Uterus (tissue), 4 donors: Measurements from ENCODE around the gene CXorf49. TPM values are rescaled to one million over a fixed set of nuclear protein-coding genes. Genes with fewer than 3 reads are reported as not detected.

Source experiments
- DNase-seq, 2 donors: peaks; one replicate each; pipeline ENCODE4 v3.0.0-alpha.2; 2019 to 2020
- H3K27ac ChIP-seq, 2 donors: fragments of 200-600 bp; sonication (generic); 1 replicate in 1 of 2; 2 replicates in 1 of 2; pipeline ENCODE4 v1.5.1; 2016 to 2018
- H3K27me3 ChIP-seq, 2 donors: fragments of 200-600 bp; sonication (generic); one replicate each; pipeline ENCODE4 v1.5.1; 2018 to 2019; ENCODE audit warnings: control low read depth in 1 of 2
- H3K36me3 ChIP-seq, 2 donors: fragments of 200-600 bp; sonication (generic); one replicate each; pipeline ENCODE4 v1.5.1; 2019; ENCODE audit warnings: control low read depth in 1 of 2
- H3K4me1 ChIP-seq, 2 donors: fragments of 200-600 bp; sonication (generic); one replicate each; pipeline ENCODE4 v1.5.1; 2018 to 2019; ENCODE audit warnings: control low read depth in 1 of 2
- H3K4me3 ChIP-seq, 2 donors: fragments of 200-600 bp; sonication (generic); 1 replicate in 1 of 2; 2 replicates in 1 of 2; pipeline ENCODE4 v1.5.1; 2018 to 2019; ENCODE audit warnings: mild to moderate bottlenecking in 1 of 2
- H3K9me3 ChIP-seq, 2 donors: fragments of 200-600 bp; sonication (generic); one replicate each; pipeline ENCODE4 v1.5.1; 2019; ENCODE audit warnings: control low read depth in 1 of 2
- CTCF ChIP-seq, 4 experiments: fragments of 200-600 bp in 2 of 4; fragments of 450-650 bp in 2 of 4; sonication (generic) in 2 of 4; IDR thresholded peaks; one replicate each; pipeline ENCODE4 v1.5.1; 2016 to 2019; ENCODE audit warnings: antibody characterized with exemption in 4 of 4, mild to moderate bottlenecking in 2 of 4, moderate library complexity in 1 of 4
- POLR2A ChIP-seq, 2 donors: fragments of 450-650 bp; IDR thresholded peaks; one replicate each; pipeline ENCODE4 v1.6.1; 2016; ENCODE audit warnings: antibody characterized with exemption in 2 of 2, mild to moderate bottlenecking in 1 of 2, moderate library complexity in 1 of 2
- intact Hi-C: fragments of 100-400 bp; cut with DNase I; formaldehyde crosslinking; loops from one replicate; pipeline ENCODE4 v1.15.1; 2023; ENCODE audit warnings: low total_unique reads
- small RNA-seq: library from RNA; depleted of rRNA; stranded (forward); fragments of <200 nt; gene quantifications from one replicate; pipeline ENCODE3, GENCODE V24; 2016
- total RNA-seq, 4 donors: library from RNA; depleted of rRNA in 3 of 4; stranded (reverse); fragments of >200 nt in 3 of 4; gene quantifications; one replicate each; pipeline versions ENCODE4 v1.1.0 to v1.2.4, GENCODE V29; 2014 to 2023
- donor health status: DM: yes; HTN: yes; CAD: no.

The CXorf49 gene
- total RNA-seq, 4 donors from 2014 or later: not detected

- TF ChIP-seq POLR2A (IDR thresholded peaks at IDR 0.05) (no peak), CTCF (IDR thresholded peaks at IDR 0.05) (no peak)
- H3K9me3 ChIP-seq: no peaks in the 10 kb centered on the region
- no peak within 1 kb of the TSS for H3K4me3 ChIP-seq
- intact Hi-C loops: no loop called here
- H3K27me3 ChIP-seq: no peaks in the 10 kb centered on the region
- no peaks in the 10 kb centered on the region for H3K36me3 ChIP-seq
- no peak within 1 kb of the TSS for H3K27ac ChIP-seq
- DNase-seq: peak in 1 of 2 donors; percentile 9
- no peaks in the 10 kb centered on the region for H3K4me1 ChIP-seq
These were observed 50.5 kb downstream of the CXorf49 start, which contains the start of gene LOC101059915 for GRCh38 chrX:71667328-71668247. LOC101059915 (plus strand) TSS chrX:71667546.

GRCh38 chrX:71666240-71667223 is 51.6 kb downstream of the CXorf49 start:
- DNase-seq: no peak
- intact Hi-C loops: no loop called here
- Histone ChIP-seq H3K4me1 (no peaks in the 10 kb centered on the region), H3K27me3 (no peaks in the 10 kb centered on the region), H3K9me3 (no peaks in the 10 kb centered on the region), H3K36me3 (no peaks in the 10 kb centered on the region), H3K27ac (no peak overlapping the region), H3K4me3 (no peak overlapping the region)
- TF ChIP-seq POLR2A (IDR thresholded peaks at IDR 0.05) (no peak), CTCF (IDR thresholded peaks at IDR 0.05) (no peak)

GRCh38 chrX:71665747-71666146 is 52.3 kb downstream of the CXorf49 start:
- Histone ChIP-seq H3K27ac (no peak overlapping the region), H3K36me3 (no peaks in the 10 kb centered on the region), H3K9me3 (no peaks in the 10 kb centered on the region), H3K4me1 (no peaks in the 10 kb centered on the region), H3K27me3 (no peaks in the 10 kb centered on the region), H3K4me3 (no peak overlapping the region)
- no peak for TF ChIP-seq POLR2A (IDR thresholded peaks at IDR 0.05)
- TF ChIP-seq CTCF (IDR thresholded peaks at IDR 0.05): no peak
- intact Hi-C loops: no loop called here
- no peak for DNase-seq

GRCh38 chrX:71664889-71665491 is 53.1 kb downstream of the CXorf49 start:
- Histone ChIP-seq H3K27ac (no peak overlapping the region), H3K4me1 (no peaks in the 10 kb centered on the region), H3K9me3 (no peaks in the 10 kb centered on the region), H3K4me3 (no peak overlapping the region), H3K27me3 (no peaks in the 10 kb centered on the region), H3K36me3 (no peaks in the 10 kb centered on the region)
- TF ChIP-seq POLR2A (IDR thresholded peaks at IDR 0.05): no peak
- TF ChIP-seq CTCF (IDR thresholded peaks at IDR 0.05): no peak
- intact Hi-C loops: no loop called here
- no peak for DNase-seq

Small RNA genes within 50 kb of the gene (small RNA-seq; reads per million reads assigned to genes)
- gene BX276092.4 (not detected), gene BX276092.6 (not detected), gene BX276092.8 (not detected)

Other genes starting within 250 kb of the CXorf49 start
- 100 to 1,000 TPM; 117 to 243 (median 144) TPM for gene OGT, start 185.2 kb downstream of the CXorf49 start, total RNA-seq
- gene GCNA, start 139.8 kb downstream of the CXorf49 start, total RNA-seq: 1 to 10 TPM; 1.2 to 7.9 (median 2.5) TPM
- under 1 TPM in 1 of 4 donors, not detected in 3; 0.28 TPM for gene CXCR3, start 99.8 kb downstream of the CXorf49 start, total RNA-seq
- gene CXorf49B, start 45.1 kb upstream of the CXorf49 start, total RNA-seq: not detected
- 10 to 100 TPM in 1 of 4 donors, 1 to 10 TPM in 3; 7.6 to 30.8 (median 9.1) TPM for gene NHSL2, start 192.6 kb upstream of the CXorf49 start, total RNA-seq